Mesothelial cell of epicardium (in vitro differentiated cells): ENCODE results near the gene SLC38A11. TPM values are rescaled to one million over a fixed set of nuclear protein-coding genes. Genes with fewer than 3 reads are reported as not detected.

Experiments used
- DNase-seq, 2 experiments: peaks; one replicate each; pipeline ENCODE4 v3.0.0; 2021; ENCODE audit warnings: low spot score in 2 of 2; ENCODE audit not compliant: unreplicated experiment in 2 of 2
- H3K27ac Mint-ChIP-seq: 2 replicates; pipeline ENCODE4 v1.8.0; 2021; ENCODE audit warnings: mixed read lengths
- H3K27me3 Mint-ChIP-seq: 2 replicates; pipeline ENCODE4 v1.8.0; 2021; ENCODE audit warnings: low read depth, mixed read lengths
- H3K36me3 Mint-ChIP-seq: 2 replicates; pipeline ENCODE4 v1.8.0; 2021; ENCODE audit warnings: mixed read lengths
- H3K4me1 Mint-ChIP-seq: 2 replicates; pipeline ENCODE4 v1.8.0; 2021; ENCODE audit warnings: mixed read lengths
- H3K4me3 Mint-ChIP-seq: 2 replicates; pipeline ENCODE4 v1.8.0; 2021; ENCODE audit warnings: mild to moderate bottlenecking, moderate library complexity, mixed read lengths
- H3K9me3 Mint-ChIP-seq: 2 replicates; pipeline ENCODE4 v1.8.0; 2021; ENCODE audit warnings: mixed read lengths
- CTCF ChIP-seq: fragments of 200-600 bp; sonication (generic); IDR thresholded peaks from one replicate; pipeline ENCODE4 v1.5.0; 2021; ENCODE audit warnings: antibody characterized with exemption; ENCODE audit not compliant: unreplicated experiment
- total RNA-seq: library from RNA; stranded (reverse); gene quantifications from 3 replicates; pipeline ENCODE4 v1.2.1, GENCODE V29; 2021

SLC38A11 gene
- total RNA-seq, 1 donor from 2014 or later, result 0.54 TPM

GRCh38 chr2:164905307-164905706 is 50.0 kb downstream of the SLC38A11 start:
- H3K36me3 Mint-ChIP-seq, result peaks cover 4% of the 10 kb centered on the region
- H3K4me3 Mint-ChIP-seq, result no peak overlapping the region
- H3K9me3 Mint-ChIP-seq, result peaks cover 4% of the 10 kb centered on the region
- H3K27me3 Mint-ChIP-seq, result no peaks in the 10 kb centered on the region
- TF ChIP-seq CTCF, result no peak
- no peak for DNase-seq
- H3K4me1 Mint-ChIP-seq, result peaks cover 34% of the 10 kb centered on the region
- no peak overlapping the region for H3K27ac Mint-ChIP-seq

- Mint-ChIP-seq H3K27ac (peak overlapping the region; percentile 55), H3K36me3 (peaks cover 4% of the 10 kb centered on the region), H3K4me3 (no peak overlapping the region), H3K27me3 (no peaks in the 10 kb centered on the region), H3K4me1 (peaks cover 24% of the 10 kb centered on the region), H3K9me3 (peaks cover 10% of the 10 kb centered on the region)
- no peak for TF ChIP-seq CTCF
- no peak for DNase-seq
Observed at GRCh38 chr2:164903951-164904350, 51.4 kb downstream of the SLC38A11 start.

GRCh38 chr2:164903204-164903603 is 52.1 kb downstream of the SLC38A11 start:
- DNase-seq, result no peak
- peaks cover 26% of the 10 kb centered on the region for H3K4me1 Mint-ChIP-seq
- peaks cover 10% of the 10 kb centered on the region for H3K9me3 Mint-ChIP-seq
- no peak overlapping the region for H3K4me3 Mint-ChIP-seq
- H3K27ac Mint-ChIP-seq, result peak overlapping the region; percentile 57
- H3K27me3 Mint-ChIP-seq, result no peaks in the 10 kb centered on the region
- no peak for TF ChIP-seq CTCF
- peaks cover 4% of the 10 kb centered on the region for H3K36me3 Mint-ChIP-seq

GRCh38 chr2:164899121-164899520 is 56.2 kb downstream of the SLC38A11 start:
- H3K9me3 Mint-ChIP-seq, result peaks cover 10% of the 10 kb centered on the region
- no peaks in the 10 kb centered on the region for H3K27me3 Mint-ChIP-seq
- H3K4me1 Mint-ChIP-seq, result peaks cover 36% of the 10 kb centered on the region
- no peak overlapping the region for H3K4me3 Mint-ChIP-seq
- DNase-seq, result no peak
- TF ChIP-seq CTCF, result no peak
- H3K27ac Mint-ChIP-seq, result peak overlapping the region; percentile 60
- H3K36me3 Mint-ChIP-seq, result peaks cover 4% of the 10 kb centered on the region

GRCh38 chr2:164898475-164898874 is 56.9 kb downstream of the SLC38A11 start:
- H3K36me3 Mint-ChIP-seq, result peaks cover 4% of the 10 kb centered on the region
- H3K4me3 Mint-ChIP-seq, result no peak overlapping the region
- no peaks in the 10 kb centered on the region for H3K27me3 Mint-ChIP-seq
- H3K9me3 Mint-ChIP-seq, result peaks cover 10% of the 10 kb centered on the region
- no peak for TF ChIP-seq CTCF
- peak overlapping the region; percentile 75 for H3K27ac Mint-ChIP-seq
- no peak for DNase-seq
- H3K4me1 Mint-ChIP-seq, result peaks cover 35% of the 10 kb centered on the region
